ENCODE data around the gene SNX33.
"Not testable (repeated sequence)": the region's sequence is repeated elsewhere in the genome, so short reads cannot be mapped to it uniquely, and the experiment has no call there.

- not testable (repeated sequence) for TF ChIP-seq CTCF, POLR2A (IDR thresholded peaks at IDR 0.05)
These were observed 55.9 kb downstream of the SNX33 start for GRCh38 chr15:75703440-75704262.

All from heart left ventricle (tissue), 13 donors.